Ascending aorta (tissue), 2 donors: ENCODE measurements around the gene GALNT16. TPM values are rescaled to one million over a fixed set of nuclear protein-coding genes. Genes with fewer than 3 reads are reported as not detected.
A peak's percentile ranks its signal among the peaks of the same experiment; 100 is the strongest.

Experiments
- DNase-seq, 2 donors: peaks; one replicate each; pipeline ENCODE4 v3.0.0-alpha.2; 2019; ENCODE audit warnings: low spot score in 2 of 2
- H3K27ac ChIP-seq, 2 donors: fragments of 200-600 bp; sonication (generic); one replicate each; pipeline ENCODE4 v1.5.1; 2016 to 2017; ENCODE audit warnings: mild to moderate bottlenecking in 1 of 2
- H3K27me3 ChIP-seq: fragments of 200-600 bp; sonication (generic); one replicate; pipeline ENCODE4 v1.5.1; 2017
- H3K36me3 ChIP-seq, 2 donors: fragments of 200-600 bp; sonication (generic); one replicate each; pipeline ENCODE4 v1.5.1; 2016
- H3K4me1 ChIP-seq, 2 donors: fragments of 200-600 bp; sonication (generic); one replicate each; pipeline ENCODE4 v1.5.1; 2016 to 2017; ENCODE audit warnings: mild to moderate bottlenecking in 1 of 2
- H3K4me3 ChIP-seq, 2 donors: fragments of 200-600 bp; sonication (generic); one replicate each; pipeline ENCODE4 v1.5.1; 2016 to 2017; ENCODE audit warnings: mild to moderate bottlenecking in 1 of 2
- H3K9me3 ChIP-seq, 2 donors: fragments of 200-600 bp; sonication (generic); one replicate each; pipeline ENCODE4 v1.5.1; 2016
- CTCF ChIP-seq, 3 experiments: fragments of 200-600 bp in 2 of 3; fragments of 450-650 bp in 1 of 3; sonication (generic) in 2 of 3; IDR thresholded peaks; one replicate each; pipeline ENCODE4 v1.5.1; 2016 to 2019; ENCODE audit warnings: antibody characterized with exemption in 3 of 3, mild to moderate bottlenecking in 1 of 3, moderate library complexity in 1 of 3
- intact Hi-C: fragments of 100-400 bp; cut with DNase I; formaldehyde crosslinking; loops from one replicate; pipeline ENCODE4 v1.15.1; 2023
- total RNA-seq: library from RNA; depleted of rRNA; stranded (reverse); fragments of >200 nt; gene quantifications from one replicate; pipeline ENCODE4 v1.1.0, GENCODE V29; 2016

GALNT16 gene
- total RNA-seq, 1 donor from 2014 or later = 38.0 TPM

- intact Hi-C loops = no loop called here
- H3K36me3 ChIP-seq = no peaks in the 10 kb centered on the region
- DNase-seq = peak in 1 of 2 donors; percentile 30
- H3K4me3 ChIP-seq = no peak overlapping the region
- no peaks in the 10 kb centered on the region for H3K27me3 ChIP-seq
- no peak overlapping the region for H3K27ac ChIP-seq
- H3K9me3 ChIP-seq = no peaks in the 10 kb centered on the region
- no peak for TF ChIP-seq CTCF (IDR thresholded peaks at IDR 0.05)
- H3K4me1 ChIP-seq = no peaks in the 10 kb centered on the region
These were observed 20.9 kb downstream of the GALNT16 start for GRCh38 chr14:69280746-69281291.

- intact Hi-C loops = no loop called here
These were observed 21.7 kb downstream of the GALNT16 start for GRCh38 chr14:69281450-69282169.

GRCh38 chr14:69282448-69282847 lies 22.5 kb downstream of the GALNT16 start:
- intact Hi-C loops = no loop called here
- TF ChIP-seq CTCF (IDR thresholded peaks at IDR 0.05) = no peak
- DNase-seq = no peak

More at GRCh38 chr14:69281450-69282169, 21.7 kb downstream of the GALNT16 start:
- no peaks in the 10 kb centered on the region for H3K9me3 ChIP-seq
- TF ChIP-seq CTCF (IDR thresholded peaks at IDR 0.05) = no peak
- DNase-seq = peak in 1 of 2 donors; percentile 43
- H3K27ac ChIP-seq = no peak overlapping the region
- no peaks in the 10 kb centered on the region for H3K27me3 ChIP-seq
- no peaks in the 10 kb centered on the region for H3K4me1 ChIP-seq
- no peak overlapping the region for H3K4me3 ChIP-seq
- no peaks in the 10 kb centered on the region for H3K36me3 ChIP-seq

GRCh38 chr14:69284170-69284569 lies 24.2 kb downstream of the GALNT16 start:
- Histone ChIP-seq H3K36me3 (no peaks in the 10 kb centered on the region), H3K27ac (no peak overlapping the region), H3K9me3 (no peaks in the 10 kb centered on the region), H3K27me3 (no peaks in the 10 kb centered on the region), H3K4me3 (no peak overlapping the region), H3K4me1 (peaks cover 6 to 11% of the 10 kb centered on the region in 2 donors)
- intact Hi-C loops = no loop called here
- no peak for DNase-seq
- TF ChIP-seq CTCF (IDR thresholded peaks at IDR 0.05) = no peak

More at GRCh38 chr14:69282448-69282847, 22.5 kb downstream of the GALNT16 start:
- Histone ChIP-seq H3K36me3 (no peaks in the 10 kb centered on the region), H3K27ac (no peak overlapping the region), H3K4me3 (no peak overlapping the region), H3K9me3 (no peaks in the 10 kb centered on the region), H3K27me3 (no peaks in the 10 kb centered on the region), H3K4me1 (peaks cover 3 to 5% of the 10 kb centered on the region in 2 donors)

GRCh38 chr14:69285661-69286255 lies 25.8 kb downstream of the GALNT16 start:
- Histone ChIP-seq H3K9me3 (no peaks in the 10 kb centered on the region), H3K36me3 (no peaks in the 10 kb centered on the region), H3K4me1 (peaks cover 6 to 11% of the 10 kb centered on the region in 2 donors), H3K27ac (no peak overlapping the region), H3K4me3 (no peak overlapping the region), H3K27me3 (no peaks in the 10 kb centered on the region)
- no peak for DNase-seq
- no peak for TF ChIP-seq CTCF (IDR thresholded peaks at IDR 0.05)
- intact Hi-C loops = no loop called here
